OCI-LY3 (cell line): ENCODE measurements around the gene SIGLEC7.

Experiments
- H2AFZ ChIP-seq: fragments of 200-600, 300-600 bp; shearing (Covaris generic); 2 replicates; pipeline ENCODE4 v1.6.0; 2014; ENCODE audit warnings: antibody characterized with exemption, low read depth, low read length
- H3K27ac ChIP-seq: fragments of 200-600, 300-600 bp; sonication (generic); 2 replicates; pipeline ENCODE4 v1.5.1; 2014; ENCODE audit warnings: mild to moderate bottlenecking, low read length, moderate library complexity, mixed read lengths
- H3K27me3 ChIP-seq: fragments of 200-600, 300-600 bp; sonication (generic); 2 replicates; pipeline ENCODE4 v1.6.1; 2014; ENCODE audit warnings: low read depth, low read length, mixed read lengths
- H3K36me3 ChIP-seq: fragments of 200-600, 300-600 bp; sonication (generic); replicated peaks from 2 replicates; pipeline ENCODE3; 2014; ENCODE audit warnings: low read depth, low read length, mixed read lengths
- H3K4me1 ChIP-seq: fragments of 300-600, 200-600 bp; sonication (generic); 2 replicates; pipeline ENCODE4 v1.6.1; 2014; ENCODE audit warnings: low read length, mixed read lengths
- H3K4me2 ChIP-seq: fragments of 200-600, 300-600 bp; sonication (generic); 2 replicates; pipeline ENCODE4 v1.6.1; 2014; ENCODE audit warnings: low read length, mixed read lengths
- H3K4me3 ChIP-seq: fragments of 300-600, 200-600 bp; sonication (generic); 2 replicates; pipeline ENCODE4 v1.5.1; 2014; ENCODE audit warnings: antibody characterized with exemption, mild to moderate bottlenecking, low read length, moderate library complexity
- H3K79me2 ChIP-seq: fragments of 300-600, 200-600 bp; shearing (Covaris generic); 2 replicates; pipeline ENCODE4 v1.6.1; 2014; ENCODE audit warnings: mild to moderate bottlenecking, low read length, mixed read lengths
- H3K9ac ChIP-seq: fragments of 300-600, 200-600 bp; shearing (Covaris generic); 2 replicates; pipeline ENCODE4 v1.6.0; 2014; ENCODE audit warnings: mild to moderate bottlenecking, low read length, moderate library complexity
- H3K9me3 ChIP-seq: fragments of 200-600, 300-600 bp; shearing (Covaris generic); 2 replicates; pipeline ENCODE4 v1.6.1; 2014; ENCODE audit warnings: low read length, mixed read lengths; ENCODE audit not compliant: insufficient read depth
- H4K20me1 ChIP-seq: fragments of 200-600, 300-600 bp; sonication (generic); 2 replicates; pipeline ENCODE4 v1.6.1; 2016; ENCODE audit warnings: low read length, mixed read lengths; ENCODE audit not compliant: insufficient read depth
- EZH2phosphoT487 ChIP-seq: fragments of 200-600 bp; shearing (Covaris generic); IDR thresholded peaks from 2 replicates; pipeline ENCODE4 v1.6.1; 2018; ENCODE audit warnings: antibody characterized with exemption, mixed run types, low read depth
- TF ChIP-seq, protein P1 (sequence below): fragments of 200-600, 300-600 bp; sonication (generic); IDR thresholded peaks from 2 replicates; pipeline ENCODE4 v1.5.1; 2014; ENCODE audit warnings: antibody characterized with exemption, low read length, low read depth

Gene SIGLEC7

GRCh38 chr19:51173681-51174080 lies 31.6 kb downstream of the SIGLEC7 start:
- no peak overlapping the region for H2AFZ ChIP-seq
- TF ChIP-seq, protein P1, sequence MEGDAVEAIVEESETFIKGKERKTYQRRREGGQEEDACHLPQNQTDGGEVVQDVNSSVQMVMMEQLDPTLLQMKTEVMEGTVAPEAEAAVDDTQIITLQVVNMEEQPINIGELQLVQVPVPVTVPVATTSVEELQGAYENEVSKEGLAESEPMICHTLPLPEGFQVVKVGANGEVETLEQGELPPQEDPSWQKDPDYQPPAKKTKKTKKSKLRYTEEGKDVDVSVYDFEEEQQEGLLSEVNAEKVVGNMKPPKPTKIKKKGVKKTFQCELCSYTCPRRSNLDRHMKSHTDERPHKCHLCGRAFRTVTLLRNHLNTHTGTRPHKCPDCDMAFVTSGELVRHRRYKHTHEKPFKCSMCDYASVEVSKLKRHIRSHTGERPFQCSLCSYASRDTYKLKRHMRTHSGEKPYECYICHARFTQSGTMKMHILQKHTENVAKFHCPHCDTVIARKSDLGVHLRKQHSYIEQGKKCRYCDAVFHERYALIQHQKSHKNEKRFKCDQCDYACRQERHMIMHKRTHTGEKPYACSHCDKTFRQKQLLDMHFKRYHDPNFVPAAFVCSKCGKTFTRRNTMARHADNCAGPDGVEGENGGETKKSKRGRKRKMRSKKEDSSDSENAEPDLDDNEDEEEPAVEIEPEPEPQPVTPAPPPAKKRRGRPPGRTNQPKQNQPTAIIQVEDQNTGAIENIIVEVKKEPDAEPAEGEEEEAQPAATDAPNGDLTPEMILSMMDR, result no peak
- no peak for TF ChIP-seq EZH2phosphoT487
- no peaks in the 10 kb centered on the region for H3K36me3 ChIP-seq
- H3K4me2 ChIP-seq, result no peak overlapping the region
- no peak overlapping the region for H3K27ac ChIP-seq
- H3K79me2 ChIP-seq, result no peaks in the 10 kb centered on the region
- no peaks in the 10 kb centered on the region for H3K4me1 ChIP-seq
- H4K20me1 ChIP-seq, result no peaks in the 10 kb centered on the region
- peaks cover 65% of the 10 kb centered on the region for H3K27me3 ChIP-seq
- H3K9me3 ChIP-seq, result no peaks in the 10 kb centered on the region
- H3K4me3 ChIP-seq, result no peak overlapping the region
- H3K9ac ChIP-seq, result no peak overlapping the region

DNA sequence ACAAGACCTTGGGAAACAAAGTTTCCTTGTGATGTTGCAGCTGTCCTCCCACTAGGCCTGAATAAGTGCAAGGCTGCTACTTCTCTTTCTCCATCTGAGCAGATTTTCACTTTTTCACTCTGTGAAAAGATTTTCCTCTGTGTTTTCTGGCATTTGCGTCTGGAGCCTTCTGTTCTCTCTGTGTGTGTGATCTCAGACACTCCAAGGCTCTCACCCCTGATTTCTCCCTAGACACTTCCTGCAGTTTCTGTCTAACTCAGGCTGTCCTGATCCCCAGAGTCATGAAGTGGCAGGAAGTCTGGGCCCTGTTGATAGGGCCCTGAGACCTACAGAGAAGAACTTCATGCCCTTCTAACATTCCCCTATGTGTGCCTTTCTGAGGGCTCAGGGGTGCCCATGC lies 37.2 kb downstream of the SIGLEC7 start:
- no peaks in the 10 kb centered on the region for H3K79me2 ChIP-seq
- no peaks in the 10 kb centered on the region for H4K20me1 ChIP-seq
- TF ChIP-seq, protein P1, result no peak
- no peak for TF ChIP-seq EZH2phosphoT487
- H3K9me3 ChIP-seq, result no peaks in the 10 kb centered on the region
- no peak overlapping the region for H3K27ac ChIP-seq
- H2AFZ ChIP-seq, result no peak overlapping the region
- H3K36me3 ChIP-seq, result no peaks in the 10 kb centered on the region
- H3K4me3 ChIP-seq, result no peak overlapping the region
- H3K4me1 ChIP-seq, result no peaks in the 10 kb centered on the region
- no peak overlapping the region for H3K4me2 ChIP-seq
- H3K9ac ChIP-seq, result no peak overlapping the region
- peaks cover 42% of the 10 kb centered on the region for H3K27me3 ChIP-seq

GRCh38 chr19:51181377-51181912 lies 39.3 kb downstream of the SIGLEC7 start:
- Histone ChIP-seq H3K4me3 (no peak overlapping the region), H3K79me2 (no peaks in the 10 kb centered on the region), H2AFZ (no peak overlapping the region), H3K4me2 (no peak overlapping the region), H3K36me3 (no peaks in the 10 kb centered on the region), H3K9ac (no peak overlapping the region), H4K20me1 (no peaks in the 10 kb centered on the region), H3K4me1 (no peaks in the 10 kb centered on the region), H3K9me3 (no peaks in the 10 kb centered on the region), H3K27ac (no peak overlapping the region), H3K27me3 (peaks cover 26% of the 10 kb centered on the region)
- TF ChIP-seq, protein P1, result no peak
- no peak for TF ChIP-seq EZH2phosphoT487

- peaks cover 21% of the 10 kb centered on the region for H3K27me3 ChIP-seq
- no peaks in the 10 kb centered on the region for H4K20me1 ChIP-seq
- no peaks in the 10 kb centered on the region for H3K9me3 ChIP-seq
- H2AFZ ChIP-seq, result no peak overlapping the region
- H3K79me2 ChIP-seq, result no peaks in the 10 kb centered on the region
- no peak for TF ChIP-seq EZH2phosphoT487
- TF ChIP-seq, protein P1, result no peak
- H3K4me3 ChIP-seq, result no peak overlapping the region
- H3K36me3 ChIP-seq, result no peaks in the 10 kb centered on the region
- H3K9ac ChIP-seq, result no peak overlapping the region
- H3K4me1 ChIP-seq, result no peaks in the 10 kb centered on the region
- no peak overlapping the region for H3K27ac ChIP-seq
- H3K4me2 ChIP-seq, result no peak overlapping the region
Observed at GRCh38 chr19:51181913-51182419, 39.9 kb downstream of the SIGLEC7 start.
